Heart left ventricle (tissue), 16 donors: ENCODE results near the gene ABCC4. TPM values are rescaled to one million over a fixed set of nuclear protein-coding genes. Genes with fewer than 3 reads are reported as not detected.

Experiments used
- ATAC-seq, 4 donors: fragments of 200-7000 bp; cut with Tn5 transposase; one replicate each; pipeline ENCODE4 v1.9.1; 2020 to 2022; ENCODE audit warnings: moderate library complexity in 4 of 4, mild to moderate bottlenecking in 3 of 4, moderate number of reproducible peaks in 1 of 4
- DNase-seq, 5 donors: peaks; one replicate each; pipeline ENCODE4 v3.0.0-alpha.2; 2020
- H3K27ac ChIP-seq, 12 donors: fragments of 200-600 bp; sonication (generic) in 4 of 12; one replicate each; pipeline versions ENCODE4 v1.5.0 to v1.8.0; 2016 to 2022; ENCODE audit warnings: mild to moderate bottlenecking in 2 of 12
- H3K27me3 ChIP-seq, 9 donors: fragments of 200-600 bp; sonication (generic) in 2 of 9; one replicate each; pipeline versions ENCODE4 v1.5.1 to v1.8.0; 2016 to 2022; ENCODE audit warnings: mild to moderate bottlenecking in 3 of 9
- H3K36me3 ChIP-seq, 9 donors: fragments of 200-600 bp; sonication (generic) in 2 of 9; one replicate each; pipeline versions ENCODE4 v1.5.0 to v1.8.0; 2018 to 2022; ENCODE audit warnings: mild to moderate bottlenecking in 2 of 9
- H3K4me1 ChIP-seq, 12 donors: fragments of 200-600 bp; sonication (generic) in 4 of 12; one replicate each; pipeline versions ENCODE4 v1.5.0 to v1.8.0; 2016 to 2022; ENCODE audit warnings: mild to moderate bottlenecking in 3 of 12
- H3K4me3 ChIP-seq, 12 donors: fragments of 200-600 bp; sonication (generic) in 4 of 12; one replicate each; pipeline versions ENCODE4 v1.5.0 to v1.8.0; 2017 to 2022; ENCODE audit warnings: mild to moderate bottlenecking in 9 of 12, moderate library complexity in 4 of 12
- H3K9me3 ChIP-seq, 12 donors: fragments of 200-600 bp; sonication (generic) in 4 of 12; one replicate each; pipeline versions ENCODE4 v1.5.0 to v1.8.0; 2016 to 2022; ENCODE audit warnings: mild to moderate bottlenecking in 1 of 12
- CTCF ChIP-seq, 12 donors: fragments of 200-600 bp; sonication (generic) in 4 of 12; IDR thresholded peaks; one replicate each; pipeline versions ENCODE4 v1.5.0 to v1.8.0; 2018 to 2022; ENCODE audit warnings: antibody characterized with exemption in 12 of 12, mild to moderate bottlenecking in 5 of 12
- POLR2A ChIP-seq, 2 donors: fragments of 450-650 bp; IDR thresholded peaks; one replicate each; pipeline ENCODE4 v1.6.1; 2017; ENCODE audit warnings: antibody characterized with exemption in 2 of 2, mild to moderate bottlenecking in 2 of 2, moderate library complexity in 2 of 2
- WGBS, 4 donors: extraction: QIAGEN DNeasy Blood & Tissue Kit in 2 of 4; methylation state at CpG; one replicate each; pipeline versions ENCODE4 v1.1.5 to v1.1.7; 2013 to 2018; 5-methylcytosine and 5-hydroxymethylcytosine counted together
- intact Hi-C, 10 donors: fragments of 100-400 bp; cut with DNase I; formaldehyde crosslinking; loops; one replicate each; pipeline versions ENCODE4 v1.11.1 to v1.14.2; 2022
- polyA plus RNA-seq, 2 donors: library from polyadenylated mRNA; stranded (reverse); fragments of 200-250 nt; gene quantifications; one replicate each; pipeline ENCODE4 v1.2.3, GENCODE V29; 2013
- total RNA-seq, 9 donors: library from RNA; depleted of rRNA in 2 of 9; stranded (reverse); fragments of >200 nt in 2 of 9; fragmentation: NEBNext Ultra II Directional in 3 of 9; extraction: Animal tissue kit (Norgen Biotek cat#: 25700) in 3 of 9; gene quantifications; one replicate each; pipeline versions ENCODE4 v1.1.0 to v1.2.4, GENCODE V29; 2016 to 2023
- donor health status: ischemic (EF 13 %, LVEDD 7.1; RV severe dilation, severe dysfunction).
- donor health status: healthy with polysubstance abuse.
- donor health status: DM: no; HTN: yes; CAD: no.
- donor health status: DM: no; HTN: no; CAD: no.
- donor health status: ischemic (EF 25% LVEDD 6.9; RV normal size, moderate dysfunction).
- donor health status: ischemic (EF 25% LVEDD 5.7; RV mildly dilated, moderate dysfunction).
- donor health status: healthy.
- donor health status: DM: yes; HTN: yes; CAD: no.
- donor health status: ischemic (EF 35%, LVEDD 5.7; RV mildly dilated, moderate dysfunction).
- donor health status: nonischemic (EF 11% LVEDD 7.7; RV severe dilation, severe dysfunction).
- donor health status: DM: yes; HTN: yes; CAD: no.
- donor health status: PGD.
- donor health status: ischemic (EF 29% LVEDD 5.4; RV normal size, mild dysfunction).
- donor health status: nonischemic (EF 23%, LVEDD 6.1; RV moderate dilation, normal function).

Gene ABCC4
- total and polyA plus RNA-seq, 11 donors: 0.69 to 9.0 (median 5.3) TPM

- no peaks in the 10 kb centered on the region for H3K9me3 ChIP-seq
- 57 to 88% (median 77%) methylated on average over 3 of the region's 3 CpGs for WGBS, 4 donors
- ATAC-seq: no peak
- DNase-seq: no peak
- no peaks in the 10 kb centered on the region for H3K27me3 ChIP-seq
- no peak overlapping the region for H3K4me3 ChIP-seq
- peaks cover 0 to 14% (median 4%) of the 10 kb centered on the region in 9 donors for H3K36me3 ChIP-seq
- peaks cover 0 to 12% (median 0%) of the 10 kb centered on the region in 12 donors for H3K4me1 ChIP-seq
- no peak overlapping the region for H3K27ac ChIP-seq
- no peak for TF ChIP-seq POLR2A (IDR thresholded peaks at IDR 0.05)
- no peak for TF ChIP-seq CTCF (IDR thresholded peaks at IDR 0.05)
- intact Hi-C loops: loop anchor here in 2 of 10 donors (5.0 to 10.0 kb wide), 2 partner anchors 478 to 481 kb away; no protein-coding TSS in a partner anchor
Measured at GRCh38 chr13:95155504-95155903, 145.7 kb downstream of the ABCC4 start.

- H3K36me3 ChIP-seq: peaks cover 0 to 10% (median 0%) of the 10 kb centered on the region in 9 donors
- H3K27ac ChIP-seq: no peak overlapping the region
- intact Hi-C loops: loop anchor here in 2 of 10 donors (5.0 to 10.0 kb wide), 2 partner anchors 478 to 480 kb away; no protein-coding TSS in a partner anchor
- H3K9me3 ChIP-seq: no peaks in the 10 kb centered on the region
- TF ChIP-seq POLR2A (IDR thresholded peaks at IDR 0.05): no peak
- TF ChIP-seq CTCF (IDR thresholded peaks at IDR 0.05): no peak
- 72 to 93% (median 88%) methylated on average over 4 of the region's 4 CpGs for WGBS, 4 donors
- DNase-seq (no peak), ATAC-seq (no peak)
- peaks cover 0 to 12% (median 0%) of the 10 kb centered on the region in 12 donors for H3K4me1 ChIP-seq
- H3K4me3 ChIP-seq: no peak overlapping the region
- H3K27me3 ChIP-seq: no peaks in the 10 kb centered on the region
Measured at GRCh38 chr13:95155093-95155492, 146.2 kb downstream of the ABCC4 start.

- DNase-seq (no peak), ATAC-seq (no peak)
- peaks cover 0 to 3% (median 0%) of the 10 kb centered on the region in 9 donors for H3K36me3 ChIP-seq
- no peaks in the 10 kb centered on the region for H3K9me3 ChIP-seq
- intact Hi-C loops: loop anchor here in 2 of 10 donors (5.0 to 10.0 kb wide), 2 partner anchors 477 to 480 kb away; no protein-coding TSS in a partner anchor
- WGBS, 4 donors: 73 to 84% (median 81%) methylated on average over 3 of the region's 3 CpGs
- TF ChIP-seq CTCF (IDR thresholded peaks at IDR 0.05): no peak
- no peak for TF ChIP-seq POLR2A (IDR thresholded peaks at IDR 0.05)
- H3K27ac ChIP-seq: peak overlapping the region in 1 of 12 donors; percentile 8
- H3K4me3 ChIP-seq: no peak overlapping the region
- H3K27me3 ChIP-seq: no peaks in the 10 kb centered on the region
- H3K4me1 ChIP-seq: peaks cover 0 to 12% (median 0%) of the 10 kb centered on the region in 12 donors
Measured at GRCh38 chr13:95154413-95154886, 146.8 kb downstream of the ABCC4 start.

GRCh38 chr13:95153647-95154412 is 147.4 kb downstream of the ABCC4 start:
- intact Hi-C loops: loop anchor here in 2 of 10 donors (5.0 to 10.0 kb wide), 2 partner anchors 477 to 479 kb away; no protein-coding TSS in a partner anchor
- WGBS, 4 donors: 64 to 70% (median 66%) methylated on average over 7 of the region's 7 CpGs

More at GRCh38 chr13:95153647-95154412, 147.4 kb downstream of the ABCC4 start:
- no peaks in the 10 kb centered on the region for H3K9me3 ChIP-seq
- no peak overlapping the region for H3K4me3 ChIP-seq
- peaks cover 0 to 12% (median 0%) of the 10 kb centered on the region in 12 donors for H3K4me1 ChIP-seq
- DNase-seq: no peak
- no peaks in the 10 kb centered on the region for H3K27me3 ChIP-seq
- ATAC-seq: peak in 1 of 4 donors; percentile 50
- H3K27ac ChIP-seq: peak overlapping the region in 1 of 12 donors; percentile 8
- TF ChIP-seq CTCF (IDR thresholded peaks at IDR 0.05) (no peak), POLR2A (IDR thresholded peaks at IDR 0.05) (no peak)
- H3K36me3 ChIP-seq: no peaks in the 10 kb centered on the region
